GM12878 (cell line): ENCODE data around the gene COL4A3. TPM values are rescaled to one million over a fixed set of nuclear protein-coding genes. Genes with fewer than 3 reads are reported as not detected.

ENCODE experiments used
- ATAC-seq: fragments of 200-7000 bp; cut with Tn5 transposase; 3 replicates; pipeline ENCODE4 v1.9.1; 2020; ENCODE audit warnings: mild to moderate bottlenecking, moderate library complexity
- BruUV-seq: library from RNA; stranded (reverse); fragments of 400-500 nt; replicated peaks from 2 replicates; lab custom pipeline; 2021; lab: Mats Ljungman, UMichigan
- CTCF ChIA-PET: fragments of 300-600 bp; sonication (Branson Sonifier 250); formaldehyde crosslinking; extraction: SDS; loops from one replicate; lab custom pipeline; 2021; ENCODE audit warnings: inconsistent platforms; lab: Yijun Ruan, JAX
- POLR2A ChIA-PET: fragments of 350-600 bp; formaldehyde crosslinking; extraction: SDS; loops from one replicate; lab custom pipeline; 2021; ENCODE audit warnings: inconsistent platforms; lab: Charles Lee
- RAD21 ChIA-PET: fragments of 300-600 bp; sonication (Branson Sonifier 250); formaldehyde crosslinking; loops from one replicate; lab custom pipeline; 2023; ENCODE audit warnings: antibody characterized with exemption; ENCODE audit not compliant: unreplicated experiment; lab: Charles Lee
- SMC1A ChIA-PET: fragments of 300-600 bp; sonication (Branson Sonifier 250); formaldehyde crosslinking; loops from one replicate; lab custom pipeline; 2023; ENCODE audit not compliant: unreplicated experiment, uncharacterized antibody; lab: Charles Lee
- DNase-seq: peaks from one replicate; pipeline ENCODE4 v3.0.0-alpha.2; 2011; ENCODE audit warnings: low read depth, low spot score
- FAIRE-seq: peaks from 3 replicates; lab custom pipeline; 2011; peaks lifted over from hg19 to GRCh38; lab: Jason Lieb, UNC
- H2AFZ ChIP-seq: 2 replicates; pipeline ENCODE4 v1.6.0; 2011; ENCODE audit warnings: low read depth, low read length, control low read depth; ENCODE audit not compliant: control insufficient read depth
- H3K27ac ChIP-seq: 2 replicates; pipeline ENCODE4 v1.5.1; 2011; ENCODE audit warnings: control low read depth; ENCODE audit not compliant: control insufficient read depth, insufficient read depth
- H3K27me3 ChIP-seq, 2 experiments: replicated peaks in 1 of 2; 2 replicates each; pipeline versions ENCODE4 v1.6.0 to v1.6.1; 2011; ENCODE audit warnings: low read length in 1 of 2; ENCODE audit not compliant: control insufficient read depth in 2 of 2, insufficient read depth in 2 of 2
- H3K36me3 ChIP-seq, 2 experiments: 2 replicates each; pipeline ENCODE4 v1.5.1; 2011; ENCODE audit warnings: low read length in 1 of 2; ENCODE audit not compliant: control insufficient read depth in 2 of 2, insufficient read depth in 2 of 2
- H3K4me1 ChIP-seq: 2 replicates; pipeline ENCODE4 v1.6.1; 2011; ENCODE audit warnings: mild to moderate bottlenecking, low read length, moderate library complexity, mixed read lengths; ENCODE audit not compliant: control insufficient read depth, insufficient read depth
- H3K4me2 ChIP-seq: 2 replicates; pipeline ENCODE4 v1.6.0; 2011; ENCODE audit warnings: control low read depth; ENCODE audit not compliant: control insufficient read depth, insufficient read depth
- H3K4me3 ChIP-seq: fragments of 200-600 bp; sonication (generic); 2 replicates; pipeline ENCODE4 v1.5.1; 2016
- H3K79me2 ChIP-seq: 2 replicates; pipeline ENCODE4 v1.6.0; 2011; ENCODE audit warnings: low read length; ENCODE audit not compliant: control insufficient read depth, insufficient read depth
- H3K9ac ChIP-seq: 2 replicates; pipeline ENCODE4 v1.8.0; 2011; ENCODE audit warnings: low read length, control low read depth, mixed read lengths; ENCODE audit not compliant: control insufficient read depth, insufficient read depth
- H3K9me3 ChIP-seq: replicated peaks from 3 replicates; pipeline ENCODE4 v1.5.1; 2011; ENCODE audit warnings: mild to moderate bottlenecking, low read length; ENCODE audit not compliant: control insufficient read depth, insufficient read depth
- H4K20me1 ChIP-seq: 2 replicates; pipeline ENCODE4 v1.6.0; 2011; ENCODE audit not compliant: control insufficient read depth, insufficient read depth
- CREB1 ChIP-seq: IDR thresholded peaks from 2 replicates; pipeline ENCODE4 v1.6.1; 2012; ENCODE audit warnings: low read depth, mild to moderate bottlenecking, inconsistent platforms
- CTCF ChIP-seq, 3 experiments: IDR thresholded peaks in 2 of 3; conservative IDR thresholded peaks in 1 of 3; 2 replicates each; pipeline ENCODE4 v1.5.1; 2011; ENCODE audit warnings: low read depth in 3 of 3, low read length in 3 of 3, mild to moderate bottlenecking in 3 of 3, control low read depth in 2 of 3, moderate library complexity in 2 of 3, inconsistent platforms in 1 of 3, mixed read lengths in 1 of 3; ENCODE audit not compliant: control insufficient read depth in 2 of 3, insufficient read depth in 1 of 3; ENCODE audit errors: extremely low read depth in 1 of 3
- EGR1 ChIP-seq, 2 experiments: IDR thresholded peaks; 1 replicate in 1 of 2; 2 replicates in 1 of 2; pipeline ENCODE4 v1.6.1; 2011 to 2012; ENCODE audit warnings: low read depth in 2 of 2, low read length in 2 of 2, borderline replicate concordance in 1 of 2, mild to moderate bottlenecking in 1 of 2, moderate library complexity in 1 of 2
- GABPA ChIP-seq: IDR thresholded peaks from 2 replicates; pipeline ENCODE4 v1.6.1; 2014; ENCODE audit warnings: antibody characterized with exemption, low read depth, mild to moderate bottlenecking, inconsistent platforms
- HDGF ChIP-seq: fragments of 450-650 bp; IDR thresholded peaks from 2 replicates; pipeline ENCODE4 v1.6.1; 2016; ENCODE audit warnings: antibody characterized with exemption
- POLR2AphosphoS2 ChIP-seq: IDR thresholded peaks from 2 replicates; pipeline ENCODE4 v1.6.1; 2011; ENCODE audit warnings: low read depth, mild to moderate bottlenecking, low read length, improper control_type of control experiment, moderate library complexity
- POLR2AphosphoS5 ChIP-seq: IDR thresholded peaks from 2 replicates; pipeline ENCODE4 v1.6.1; 2011; ENCODE audit warnings: mild to moderate bottlenecking, low read length, inconsistent platforms
- RAD21 ChIP-seq: IDR thresholded peaks from 2 replicates; pipeline ENCODE4 v1.6.1; 2011; ENCODE audit warnings: mild to moderate bottlenecking, low read depth, low read length, moderate library complexity; ENCODE audit not compliant: insufficient read depth
- RFX5 ChIP-seq: IDR thresholded peaks from 2 replicates; pipeline ENCODE4 v1.6.1; 2011; ENCODE audit warnings: low read depth, low read length, improper control_type of control experiment
- ZBTB11 ChIP-seq: fragments of 450-650 bp; formaldehyde crosslinking; IDR thresholded peaks from 2 replicates; pipeline ENCODE4 v1.5.0; 2022; ENCODE audit warnings: mild to moderate bottlenecking, missing genetic modification characterization
- ZNF274 ChIP-seq: IDR thresholded peaks from one replicate; pipeline ENCODE4 v1.8.0; 2011; ENCODE audit not compliant: insufficient read length, insufficient read depth
- ZNF622 ChIP-seq: fragments of 450-650 bp; IDR thresholded peaks from 2 replicates; pipeline ENCODE4 v1.6.1; 2017; ENCODE audit warnings: mild to moderate bottlenecking, inconsistent platforms
- WGBS: methylation state at CpG from one replicate; pipeline ENCODE4 v1.1.6; 2016; ENCODE audit warnings: low lambda C conversion rate; ENCODE audit not compliant: insufficient replicate concordance, insufficient coverage; ENCODE audit errors: missing lambda C conversion rate; 5-methylcytosine and 5-hydroxymethylcytosine counted together
- in situ Hi-C: fragments of 300-500 bp; cut with MboI; formaldehyde crosslinking; loops from 9 replicates; pipeline ENCODE4 v1.14.3; 2018; ENCODE audit warnings: mixed read lengths
- intact Hi-C: fragments of 100-400 bp; cut with micrococcal nuclease; formaldehyde crosslinking; loops from one replicate; pipeline ENCODE4 v1.14.2; 2022; ENCODE audit not compliant: unreplicated experiment
- polyA plus RNA-seq, 11 experiments: library from polyadenylated mRNA; depleted of rRNA in 4 of 11; unstranded in 6 of 11; stranded (reverse) in 5 of 11; fragments of >200 nt; fragmentation: Nextera tagmentation in 4 of 11; fragmentation: Illumina TruSeq in 1 of 11; extraction: Ambion mirVana in 4 of 11; extraction: Trizol in 1 of 11; gene quantifications; 1 replicate in 1 of 11; 2 replicates in 10 of 11; pipeline versions ENCODE4 v1.2.1 to v1.2.3, GENCODE V29; 2011 to 2016; ENCODE audit warnings: inconsistent platforms in 2 of 11, missing spikeins in 2 of 11, low read depth in 1 of 11
- total RNA-seq, 4 experiments: library from RNA; depleted of rRNA in 3 of 4; stranded (reverse); fragments of >200 nt in 3 of 4; fragmentation: Illumina TruSeq in 1 of 4; extraction: Trizol in 1 of 4; gene quantifications; 2 replicates each; pipeline versions ENCODE4 v1.2.1 to v1.2.3, GENCODE V29; 2013 to 2021

The COL4A3 gene
- total and polyA plus RNA-seq, 10 of the 15 experiments (the other 5 are each of a cell fraction or from before 2014, with no cell fraction given), result 0.34 to 10.5 (median 3.8) TPM

- no peak for FAIRE-seq
- Histone ChIP-seq H3K27ac (no peak overlapping the region), H3K4me1 (no peaks in the 10 kb centered on the region), H4K20me1 (no peaks in the 10 kb centered on the region), H3K9ac (no peak overlapping the region), H3K27me3 (no peaks in the 10 kb centered on the region), H3K79me2 (no peaks in the 10 kb centered on the region), H3K4me2 (no peak overlapping the region), H3K9me3 (no peaks in the 10 kb centered on the region), H2AFZ (no peak overlapping the region), H3K36me3 (no peaks in the 10 kb centered on the region), H3K4me3 (no peak overlapping the region)
- ChIA-PET POLR2A (no interaction called here), SMC1A (interaction anchor here (0.7 to 1.3 kb wide), 3 partner anchors 10 to 322 kb away, joined by 3 to 4 read pairs (median 3); no protein-coding TSS in a partner anchor), RAD21 (no interaction called here), CTCF (interaction anchor here (0.7 to 1.0 kb wide), 4 partner anchors 92 to 641 kb away, joined by 3 read pairs; no protein-coding TSS in a partner anchor)
- no peak for ATAC-seq
- DNase-seq, result no peak
- in situ Hi-C loops, result no loop called here
- no peak for TF ChIP-seq ZBTB11
- no TSS peak for BruUV-seq
- intact Hi-C loops, result loop anchor here (10.0 kb wide), 1 partner anchor 530 kb away; no protein-coding TSS in a partner anchor
- WGBS, result 98% methylated on average over 2 of the region's 2 CpGs
Measured at GRCh38 chr2:227124811-227125210, 39.6 kb upstream of the COL4A3 start.

- intact Hi-C loops (loop anchor here (10.0 kb wide), 1 partner anchor 529 kb away; no protein-coding TSS in a partner anchor), in situ Hi-C loops (no loop called here)
- Histone ChIP-seq H3K9ac (no peak overlapping the region), H2AFZ (no peak overlapping the region), H4K20me1 (no peaks in the 10 kb centered on the region), H3K27me3 (no peaks in the 10 kb centered on the region), H3K9me3 (no peaks in the 10 kb centered on the region), H3K4me1 (no peaks in the 10 kb centered on the region), H3K36me3 (no peaks in the 10 kb centered on the region), H3K27ac (no peak overlapping the region), H3K79me2 (no peaks in the 10 kb centered on the region), H3K4me2 (no peak overlapping the region), H3K4me3 (no peak overlapping the region)
- CTCF ChIA-PET, result interaction anchor here (0.7 kb wide), 2 partner anchors 92 to 641 kb away, joined by 3 read pairs; no protein-coding TSS in a partner anchor
- SMC1A ChIA-PET, result no interaction called here
- no peak for DNase-seq
- 95% methylated on average over 4 of the region's 5 CpGs for WGBS
- no peak for TF ChIP-seq RFX5
- peak; percentile 21; the same call in 1 of the 2 replicates for TF ChIP-seq RAD21
- no peak for TF ChIP-seq POLR2AphosphoS5
- peak in 2 of 3 experiments; percentile 5 to 9; a peak in 1 of 6 replicates for TF ChIP-seq CTCF (IDR thresholded peaks at IDR 0.05 in 2 of 3, conservative IDR thresholded peaks at IDR 0.05 in 1 of 3; ENCODE audit: control insufficient read depth in 2 of 3, extremely low read depth in 1 of 3, insufficient read depth in 1 of 3, low read depth in 3 of 3, low read length in 3 of 3)
- no peak for TF ChIP-seq ZNF274
- no peak for TF ChIP-seq ZNF622
- TF ChIP-seq GABPA, result no peak
- TF ChIP-seq CREB1, result no peak
- TF ChIP-seq EGR1 (IDR thresholded peaks at IDR 0.05; ENCODE audit: borderline replicate concordance in 1 of 2, low read depth in 2 of 2, low read length in 2 of 2), result no peak
- TF ChIP-seq POLR2AphosphoS2, result no peak
- TF ChIP-seq HDGF, result no peak
- POLR2A ChIA-PET, result no interaction called here
- ATAC-seq, result no peak
- no TSS peak for BruUV-seq
- no peak for FAIRE-seq
- RAD21 ChIA-PET, result no interaction called here
Measured at GRCh38 chr2:227125506-227125905, 38.9 kb upstream of the COL4A3 start.
